Stimulated activated naive CD8-positive, alpha-beta T cell treated with anti-CD3 and anti-CD28 coated beads, Interleukin-15, amount 100 ng/mL, for 72 hours (primary cell): ENCODE measurements around the gene ZMYND15.
A peak's percentile ranks its signal among the peaks of the same experiment; 100 is the strongest.

Experiments used
- ATAC-seq: fragments of 150-1000 bp; cut with Tn5 transposase; 2 replicates; pipeline ENCODE4 v1.10.0; 2021; ENCODE audit warnings: mild to moderate bottlenecking, moderate library complexity
- DNase-seq, 2 donors: peaks; one replicate each; pipeline ENCODE4 v3.0.0; 2021 to 2022
- H3K27ac Mint-ChIP-seq, 2 donors: one replicate each; pipeline ENCODE4 v1.8.0; 2022; ENCODE audit warnings: mild to moderate bottlenecking in 2 of 2, mixed read lengths in 2 of 2, moderate library complexity in 2 of 2
- H3K27me3 Mint-ChIP-seq: one replicate; pipeline ENCODE4 v1.8.0; 2022; ENCODE audit warnings: mixed read lengths
- H3K4me1 Mint-ChIP-seq: one replicate; pipeline ENCODE4 v1.8.0; 2022; ENCODE audit warnings: mild to moderate bottlenecking, mixed read lengths
- H3K4me3 Mint-ChIP-seq, 2 donors: one replicate each; pipeline ENCODE4 v1.8.0; 2022; ENCODE audit warnings: mild to moderate bottlenecking in 2 of 2, mixed read lengths in 2 of 2, moderate library complexity in 1 of 2
- H3K9me3 Mint-ChIP-seq, 2 donors: one replicate each; pipeline ENCODE4 v1.8.0; 2022; ENCODE audit warnings: mixed read lengths in 2 of 2

Gene ZMYND15

DNA sequence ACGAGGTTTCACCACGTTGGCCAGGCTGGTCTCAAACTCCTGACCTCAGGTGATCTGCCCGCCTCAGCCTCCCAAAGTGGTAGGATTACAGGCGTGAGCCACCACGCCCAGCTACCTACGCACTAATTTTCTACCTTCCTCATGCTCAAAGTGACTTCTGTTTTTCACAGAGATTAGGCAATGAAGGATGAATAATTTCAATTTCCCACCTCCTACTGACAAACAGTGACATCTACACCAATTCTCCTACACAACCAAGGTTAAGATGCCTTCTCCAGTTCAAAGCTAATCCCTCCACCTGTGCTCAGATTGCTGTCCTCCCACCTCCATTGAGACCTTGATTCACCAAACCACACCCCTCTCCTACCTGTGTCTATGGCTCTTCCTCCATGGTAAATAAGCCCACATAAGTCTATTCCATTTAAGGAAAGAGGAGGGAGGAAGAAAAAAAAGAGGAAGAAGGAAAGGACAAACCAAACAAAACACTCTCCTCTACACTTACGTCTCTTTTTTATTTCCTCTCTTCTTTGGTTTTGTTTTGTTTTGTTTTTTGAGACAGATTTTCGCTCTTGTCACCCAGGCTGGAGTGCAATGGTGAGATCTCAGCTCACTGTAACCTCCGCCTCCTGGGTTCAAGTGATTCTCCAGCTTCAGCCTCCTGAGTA is 13.9 kb upstream of the ZMYND15 start:
- DNase-seq, result no peak
- Mint-ChIP-seq H3K27ac (peak overlapping the region in 1 of 2 donors; percentile 19), H3K27me3 (no peaks in the 10 kb centered on the region), H3K9me3 (no peaks in the 10 kb centered on the region), H3K4me1 (peaks cover 37% of the 10 kb centered on the region), H3K4me3 (no peak overlapping the region)
- ATAC-seq, result no peak

DNA sequence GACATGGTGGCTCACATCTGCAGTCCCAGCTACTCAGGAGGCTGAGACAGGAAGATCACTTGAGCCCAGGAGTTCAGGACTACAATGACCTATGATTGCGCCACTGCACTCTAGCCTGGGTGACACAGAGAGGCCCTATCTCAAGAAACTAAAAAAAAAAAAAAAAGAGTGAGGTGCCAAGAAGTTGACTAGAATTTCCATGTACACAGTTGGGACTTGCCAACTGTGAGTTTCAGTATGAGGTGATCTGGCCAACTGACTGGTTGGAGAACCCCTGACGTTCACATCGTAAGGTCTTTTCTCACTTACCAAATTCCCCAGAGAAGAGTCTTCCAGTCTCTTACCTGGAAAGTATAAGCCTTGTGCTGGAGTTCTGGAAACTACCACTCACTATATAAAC is 11.5 kb upstream of the ZMYND15 start:
- H3K27ac Mint-ChIP-seq, result peak overlapping the region in 1 of 2 donors; percentile 80
- peak in 1 of 2 donors; percentile 57 for DNase-seq
- H3K4me3 Mint-ChIP-seq, result peak overlapping the region; percentile 37 to 85
- peak; percentile 71 for ATAC-seq
- H3K9me3 Mint-ChIP-seq, result no peaks in the 10 kb centered on the region
- no peaks in the 10 kb centered on the region for H3K27me3 Mint-ChIP-seq
- H3K4me1 Mint-ChIP-seq, result peaks cover 45% of the 10 kb centered on the region

DNA sequence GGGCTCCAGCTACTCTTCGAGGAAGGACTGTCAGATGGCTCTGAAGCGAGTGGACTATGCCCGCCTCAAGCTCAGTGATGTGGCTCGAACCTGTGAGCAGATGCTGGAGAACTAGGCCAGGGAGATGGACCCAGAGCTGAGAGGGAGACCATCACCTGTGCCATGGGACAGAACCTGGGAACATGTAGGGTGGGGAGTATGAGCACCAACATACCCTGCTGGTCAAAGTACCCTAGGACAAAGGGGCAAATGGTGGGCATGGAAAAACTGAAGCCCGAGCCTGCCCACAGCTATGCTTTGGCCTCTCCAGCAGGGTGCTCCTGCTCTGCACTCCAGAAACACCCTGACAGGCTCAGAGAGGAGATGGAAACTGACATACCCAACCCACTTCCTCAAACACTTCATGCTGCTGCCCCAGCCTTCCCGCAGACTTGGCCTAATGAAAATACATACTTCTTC is 6.5 kb upstream of the ZMYND15 start:
- Mint-ChIP-seq H3K27ac (peak overlapping the region in 1 of 2 donors; percentile 77), H3K9me3 (no peaks in the 10 kb centered on the region), H3K4me3 (peak overlapping the region; percentile 10 to 58), H3K4me1 (peaks cover 48% of the 10 kb centered on the region), H3K27me3 (peaks cover 1% of the 10 kb centered on the region)
- ATAC-seq (no peak), DNase-seq (no peak)

DNA sequence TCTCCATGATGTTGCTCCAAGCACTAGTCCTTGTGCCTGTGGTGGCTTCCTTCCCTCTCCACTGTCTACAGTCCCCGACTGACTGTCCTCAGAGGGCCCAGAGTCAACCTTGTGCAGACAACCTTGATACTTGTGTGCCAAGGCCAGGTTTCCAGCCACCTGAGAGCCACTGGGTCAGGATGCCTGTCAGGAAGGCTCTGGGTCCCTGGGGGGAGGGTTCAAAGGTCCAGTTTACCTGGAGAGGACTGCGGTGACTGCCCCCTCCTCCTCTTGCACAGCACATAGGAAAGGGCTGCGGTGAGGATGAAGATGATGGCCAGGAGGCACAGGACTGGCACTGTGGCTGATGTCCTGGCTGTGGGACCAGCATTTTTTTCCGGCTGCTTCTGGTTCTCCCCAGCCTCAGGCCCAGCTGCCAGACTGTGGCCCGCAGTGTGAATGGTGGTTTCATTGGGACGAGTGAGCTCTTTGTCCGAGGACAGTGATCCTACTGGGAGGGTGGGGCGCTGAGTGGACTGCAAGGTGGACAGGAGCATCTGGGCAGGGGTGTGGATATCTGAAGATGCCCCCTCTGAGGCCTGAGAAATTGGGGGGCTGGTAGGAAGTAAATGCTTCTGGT is 4.7 kb upstream of the ZMYND15 start:
- Mint-ChIP-seq H3K9me3 (no peaks in the 10 kb centered on the region), H3K27me3 (peaks cover 14% of the 10 kb centered on the region), H3K4me1 (peaks cover 47% of the 10 kb centered on the region), H3K27ac (peak overlapping the region in 1 of 2 donors; percentile 55), H3K4me3 (no peak overlapping the region)
- no peak for ATAC-seq
- DNase-seq, result no peak

DNA sequence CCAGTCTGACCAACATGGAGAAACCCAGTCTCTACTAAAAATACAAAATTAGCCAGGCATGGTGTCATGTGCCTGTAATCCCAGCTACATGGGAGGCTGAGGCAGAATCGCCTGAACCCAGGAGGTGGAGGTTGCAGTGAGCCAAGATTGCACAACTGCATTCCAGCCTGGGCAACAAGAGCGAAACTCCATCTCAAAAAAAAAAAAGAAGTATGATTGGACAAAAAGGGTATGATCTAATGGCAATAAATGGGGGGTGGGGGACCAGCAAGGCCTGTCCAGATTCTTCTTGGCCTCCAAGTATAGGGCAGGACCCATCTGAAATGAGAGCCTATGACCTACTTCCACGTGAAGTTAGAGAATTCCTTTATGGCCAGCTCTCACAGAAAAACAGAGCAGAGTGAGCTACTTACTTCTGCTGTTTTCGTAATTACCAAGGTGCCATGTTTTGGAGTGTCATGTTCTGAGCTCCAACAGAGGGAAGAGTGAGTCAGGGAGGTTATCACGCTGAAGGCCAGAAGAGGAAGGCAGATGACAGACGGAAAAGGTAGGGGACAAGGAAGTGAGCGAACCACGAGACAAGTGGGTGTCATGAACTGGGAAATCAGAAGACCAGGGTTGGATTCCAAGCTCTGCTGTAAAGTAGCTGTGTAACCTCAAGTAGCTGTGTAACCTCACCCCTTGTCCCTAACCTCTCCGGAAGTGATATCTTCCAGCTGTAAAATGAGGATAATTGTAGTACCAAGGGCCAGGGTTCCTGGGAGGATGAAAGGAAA is 3.6 kb upstream of the ZMYND15 start:
- H3K27ac Mint-ChIP-seq, result no peak overlapping the region
- ATAC-seq (no peak), DNase-seq (no peak)
- H3K4me3 Mint-ChIP-seq, result no peak overlapping the region
- no peaks in the 10 kb centered on the region for H3K9me3 Mint-ChIP-seq
- peaks cover 46% of the 10 kb centered on the region for H3K4me1 Mint-ChIP-seq
- H3K27me3 Mint-ChIP-seq, result peaks cover 25% of the 10 kb centered on the region

DNA sequence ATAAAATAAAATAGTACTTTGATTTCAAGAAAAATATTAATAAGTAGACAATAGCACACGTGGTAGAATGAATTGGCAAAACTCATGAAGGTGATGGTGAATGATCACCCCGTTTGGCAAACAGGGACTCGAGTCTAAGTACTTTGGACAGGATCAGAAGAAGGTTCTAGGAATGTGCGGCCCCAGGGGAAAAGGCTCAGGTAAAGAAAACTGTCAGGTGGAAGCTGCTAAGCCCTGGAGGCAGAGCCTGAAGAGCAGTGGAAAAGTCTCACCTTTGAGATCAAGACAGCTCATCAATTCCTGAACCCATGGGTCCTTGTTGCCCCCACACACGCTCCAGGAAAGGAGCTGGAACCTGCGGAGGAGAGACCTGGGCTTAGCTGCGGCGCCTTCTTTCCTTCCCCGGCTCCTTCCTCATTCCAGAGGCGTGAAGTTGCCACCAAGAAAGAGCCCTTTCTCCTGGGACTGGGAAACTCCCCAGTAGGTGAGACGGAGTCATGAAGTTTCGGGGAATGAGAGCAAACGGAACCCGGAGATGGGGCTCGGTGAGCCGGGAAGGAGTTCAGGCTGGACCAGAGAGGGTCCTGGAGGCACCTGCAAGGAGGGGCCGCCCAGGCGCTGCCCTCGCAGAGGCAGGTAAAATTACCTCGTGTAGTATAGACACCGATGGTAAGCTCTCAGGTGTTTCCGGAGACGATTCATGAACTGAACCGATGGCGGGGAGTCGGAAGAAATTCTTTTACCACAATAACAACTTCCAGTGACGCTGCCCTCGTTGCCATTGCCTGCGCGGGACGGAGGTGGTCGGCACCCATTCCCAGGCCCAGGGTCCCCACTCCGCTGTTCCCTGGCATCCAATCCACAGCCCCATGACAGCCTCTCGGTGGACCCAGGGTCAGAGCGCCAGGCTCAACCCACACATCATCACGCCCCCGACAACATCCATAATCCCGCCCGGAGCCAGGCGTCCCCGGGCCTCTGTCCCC is 1.2 kb upstream of the ZMYND15 start:
- H3K4me1 Mint-ChIP-seq, result peaks cover 32% of the 10 kb centered on the region
- peak; percentile 10 for ATAC-seq
- no peak for DNase-seq
- H3K27ac Mint-ChIP-seq, result peak overlapping the region; percentile 64 to 78
- H3K9me3 Mint-ChIP-seq, result no peaks in the 10 kb centered on the region
- peak overlapping the region; percentile 86 to 88 for H3K4me3 Mint-ChIP-seq
- H3K27me3 Mint-ChIP-seq, result peaks cover 41% of the 10 kb centered on the region

DNA sequence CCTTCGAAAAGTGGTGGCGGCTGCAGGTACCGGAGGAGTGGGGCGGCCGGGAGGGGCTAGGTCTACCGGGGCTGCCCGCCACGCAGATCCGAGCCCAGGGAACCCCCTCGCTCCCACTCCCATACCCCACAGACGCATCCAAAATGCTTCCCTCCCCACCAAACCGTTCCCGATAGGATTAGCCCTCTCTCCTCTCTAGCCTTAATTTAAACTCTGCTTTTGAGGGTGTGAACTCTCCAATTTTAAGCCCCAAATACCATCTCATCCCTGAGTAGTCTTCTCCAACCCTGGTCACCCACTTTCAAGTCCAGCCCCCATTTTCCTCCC is 355 bp downstream of the ZMYND15 start:
- no peaks in the 10 kb centered on the region for H3K9me3 Mint-ChIP-seq
- peaks cover 57% of the 10 kb centered on the region for H3K27me3 Mint-ChIP-seq
- H3K4me1 Mint-ChIP-seq, result peaks cover 30% of the 10 kb centered on the region
- H3K27ac Mint-ChIP-seq, result peak overlapping the region in 1 of 2 donors; percentile 29
- H3K4me3 Mint-ChIP-seq, result peak overlapping the region; percentile 63 to 84
- no peak for ATAC-seq
- DNase-seq, result no peak

DNA sequence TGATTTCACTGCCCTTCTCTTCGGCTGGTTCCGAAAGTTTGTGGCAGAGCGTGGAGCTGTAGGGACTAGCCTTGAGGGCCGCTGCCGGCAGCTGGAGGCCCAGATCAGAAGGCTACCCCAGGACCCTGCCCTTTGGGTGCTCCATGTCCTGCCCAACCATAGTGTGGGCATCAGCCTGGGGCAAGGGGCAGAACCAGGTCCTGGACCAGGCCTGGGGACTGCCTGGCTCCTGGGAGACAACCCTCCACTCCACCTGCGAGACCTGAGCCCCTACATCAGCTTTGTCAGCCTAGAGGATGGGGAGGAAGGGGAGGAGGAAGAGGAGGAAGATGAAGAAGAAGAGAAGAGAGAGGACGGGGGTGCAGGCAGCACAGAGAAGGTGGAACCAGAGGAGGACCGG is 951 bp downstream of the ZMYND15 start:
- Mint-ChIP-seq H3K27ac (peak overlapping the region in 1 of 2 donors; percentile 29), H3K4me3 (peak overlapping the region; percentile 63 to 84), H3K4me1 (peaks cover 36% of the 10 kb centered on the region), H3K27me3 (peaks cover 63% of the 10 kb centered on the region), H3K9me3 (no peaks in the 10 kb centered on the region)
- DNase-seq, result no peak
- ATAC-seq, result no peak

DNA sequence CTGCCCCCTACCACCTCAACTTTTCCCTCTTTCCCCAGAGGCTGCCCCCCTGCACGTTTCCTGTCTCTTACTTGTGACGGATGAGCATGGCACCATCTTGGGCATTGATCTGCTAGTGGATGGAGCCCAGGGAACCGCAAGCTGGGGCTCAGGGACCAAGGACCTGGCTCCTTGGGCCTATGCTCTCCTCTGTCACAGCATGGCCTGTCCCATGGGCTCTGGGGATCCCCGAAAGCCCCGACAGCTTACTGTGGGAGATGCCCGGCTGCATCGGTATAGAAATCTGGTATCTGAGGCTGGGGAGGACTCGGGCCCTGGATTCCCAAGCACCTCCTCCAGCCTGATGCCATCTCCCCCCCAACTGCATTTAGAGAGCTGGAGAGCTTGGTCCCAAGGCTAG is 1.9 kb downstream of the ZMYND15 start:
- peaks cover 64% of the 10 kb centered on the region for H3K27me3 Mint-ChIP-seq
- ATAC-seq, result no peak
- H3K27ac Mint-ChIP-seq, result no peak overlapping the region
- H3K4me3 Mint-ChIP-seq, result no peak overlapping the region
- no peak for DNase-seq
- H3K4me1 Mint-ChIP-seq, result peaks cover 29% of the 10 kb centered on the region
- no peaks in the 10 kb centered on the region for H3K9me3 Mint-ChIP-seq

DNA sequence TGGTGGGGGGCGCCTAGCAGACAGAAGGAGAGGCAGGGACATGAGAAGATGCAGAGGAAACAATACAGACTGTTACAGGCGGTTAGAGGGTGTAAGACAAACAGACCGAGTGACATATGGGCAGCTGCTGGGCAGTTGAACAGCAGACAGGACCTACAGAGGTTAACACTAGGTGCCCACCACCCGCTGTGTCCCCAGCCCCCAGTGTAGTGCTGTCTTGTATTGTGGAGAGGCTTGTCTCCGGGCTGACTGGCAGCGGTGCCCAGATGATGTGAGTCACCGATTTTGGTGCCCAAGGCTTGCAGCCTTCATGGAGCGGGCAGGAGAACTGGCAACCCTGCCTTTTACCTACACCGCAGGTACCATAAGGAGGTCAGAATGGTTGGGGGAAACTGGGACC is 2.5 kb downstream of the ZMYND15 start:
- no peak overlapping the region for H3K4me3 Mint-ChIP-seq
- ATAC-seq (no peak), DNase-seq (no peak)
- peaks cover 64% of the 10 kb centered on the region for H3K27me3 Mint-ChIP-seq
- peaks cover 29% of the 10 kb centered on the region for H3K4me1 Mint-ChIP-seq
- H3K9me3 Mint-ChIP-seq, result no peaks in the 10 kb centered on the region
- no peak overlapping the region for H3K27ac Mint-ChIP-seq

DNA sequence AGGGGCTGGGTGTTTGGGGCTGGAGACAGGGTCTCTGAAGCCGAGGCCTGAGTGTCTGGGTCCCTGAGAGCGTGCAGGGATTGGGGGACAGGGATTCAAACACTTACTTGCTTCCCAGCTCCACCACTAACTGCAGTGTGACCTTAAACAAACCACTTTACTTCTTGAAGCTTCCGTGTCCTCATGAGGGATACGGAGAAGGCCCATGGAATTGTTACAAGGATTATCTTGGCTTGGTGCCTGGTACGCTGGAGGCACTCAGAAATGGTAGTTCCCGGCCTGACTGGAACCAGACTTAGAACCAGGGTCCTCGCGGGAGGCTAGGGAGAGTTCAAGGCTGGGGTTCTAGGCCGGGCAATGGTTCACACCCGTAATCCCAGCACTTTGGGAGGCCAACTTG is 3.0 kb downstream of the ZMYND15 start:
- no peak for DNase-seq
- no peak overlapping the region for H3K27ac Mint-ChIP-seq

DNA sequence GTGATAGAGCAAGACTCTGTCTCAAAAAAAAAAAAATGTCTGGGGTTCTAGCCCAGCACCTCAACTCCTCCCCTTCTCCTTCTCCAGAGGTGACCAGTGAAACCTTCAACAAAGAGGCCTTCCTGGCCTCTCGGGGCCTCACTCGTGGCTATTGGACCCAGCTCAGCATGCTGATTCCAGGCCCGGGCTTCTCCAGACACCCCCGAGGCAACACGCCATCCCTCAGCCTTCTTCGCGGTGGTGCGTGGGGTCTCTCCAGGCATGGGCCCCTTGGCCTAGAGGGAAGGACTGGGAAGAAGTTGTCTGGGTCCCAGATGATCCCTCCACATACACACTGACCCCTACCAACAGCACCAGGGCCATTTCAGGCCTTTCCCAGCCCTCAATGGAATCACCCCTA is 3.6 kb downstream of the ZMYND15 start:
- DNase-seq (no peak), ATAC-seq (no peak)
- no peak overlapping the region for H3K27ac Mint-ChIP-seq
- peaks cover 62% of the 10 kb centered on the region for H3K27me3 Mint-ChIP-seq
- peaks cover 35% of the 10 kb centered on the region for H3K4me1 Mint-ChIP-seq
- no peaks in the 10 kb centered on the region for H3K9me3 Mint-ChIP-seq
- no peak overlapping the region for H3K4me3 Mint-ChIP-seq

More for the DNA sequence above, 3.0 kb downstream of the ZMYND15 start:
- no peak for ATAC-seq
- H3K4me3 Mint-ChIP-seq, result no peak overlapping the region
- H3K9me3 Mint-ChIP-seq, result no peaks in the 10 kb centered on the region
- peaks cover 64% of the 10 kb centered on the region for H3K27me3 Mint-ChIP-seq
- H3K4me1 Mint-ChIP-seq, result peaks cover 32% of the 10 kb centered on the region

DNA sequence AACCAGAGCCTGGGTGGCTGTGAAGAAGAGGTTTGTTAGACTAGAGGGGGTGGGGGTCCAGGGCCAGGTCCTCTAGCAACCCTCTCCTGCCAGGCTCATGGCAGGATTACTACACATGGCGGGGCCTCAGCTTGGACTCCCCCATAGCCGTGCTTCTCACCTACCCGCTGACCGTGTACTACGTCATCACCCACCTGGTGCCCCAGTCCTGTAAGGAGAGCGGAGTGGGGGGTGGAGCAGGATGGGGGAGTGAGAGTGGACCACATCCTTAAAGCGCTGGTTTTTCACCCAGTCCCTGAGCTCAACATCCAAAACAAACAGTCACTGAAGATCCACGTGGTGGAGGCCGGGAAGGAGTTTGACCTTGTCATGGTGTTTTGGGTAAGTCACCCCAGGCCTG is 4.3 kb downstream of the ZMYND15 start:
- Mint-ChIP-seq H3K4me1 (peaks cover 35% of the 10 kb centered on the region), H3K4me3 (no peak overlapping the region), H3K27ac (no peak overlapping the region), H3K9me3 (no peaks in the 10 kb centered on the region), H3K27me3 (peaks cover 55% of the 10 kb centered on the region)
- ATAC-seq, result no peak
- DNase-seq, result no peak

DNA sequence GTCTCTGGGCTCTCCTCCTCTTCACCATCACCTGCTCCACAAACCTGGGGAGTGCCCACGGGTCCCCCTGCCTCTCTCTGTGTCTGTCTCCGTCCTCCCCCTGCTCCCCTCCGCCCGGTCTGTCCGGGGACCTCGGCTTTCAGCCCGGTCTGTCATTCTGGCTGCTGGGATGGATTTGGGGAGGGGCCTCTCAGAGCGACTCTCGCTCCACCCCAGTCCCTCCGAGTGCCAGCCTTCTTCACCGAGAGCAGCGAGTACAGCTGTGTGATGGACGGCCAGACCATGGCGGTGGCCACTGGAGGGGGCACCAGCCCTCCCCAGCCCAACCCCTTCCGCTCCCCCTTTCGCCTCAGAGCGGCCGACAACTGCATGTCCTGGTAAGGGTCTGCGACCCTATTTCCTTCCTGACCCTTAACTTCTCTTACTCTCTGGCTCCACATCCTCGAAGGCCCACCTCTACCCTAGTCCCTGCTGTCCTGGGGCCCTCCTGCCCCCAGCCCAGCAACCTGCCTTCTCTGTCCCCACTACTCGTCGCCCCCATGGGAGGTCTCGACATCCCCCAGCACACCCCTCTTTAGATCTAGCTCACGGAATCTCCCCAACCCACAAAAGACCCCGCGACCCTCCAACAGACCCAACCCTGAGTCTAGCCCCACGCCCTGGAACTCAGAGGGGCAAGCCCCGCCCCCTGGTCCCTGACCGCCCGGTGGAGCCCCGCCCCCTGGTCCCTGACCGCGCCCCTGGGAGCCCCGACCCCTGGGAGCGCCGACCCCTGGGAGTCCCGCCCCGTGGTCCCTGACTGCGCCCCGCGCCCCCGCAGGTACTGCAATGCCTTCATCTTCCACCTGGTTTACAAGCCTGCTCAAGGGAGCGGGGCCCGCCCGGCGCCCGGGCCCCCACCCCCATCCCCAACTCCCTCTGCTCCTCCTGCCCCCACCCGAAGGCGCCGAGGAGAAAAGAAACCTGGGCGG is 5.7 kb downstream of the ZMYND15 start:
- Mint-ChIP-seq H3K27me3 (peaks cover 47% of the 10 kb centered on the region), H3K4me3 (no peak overlapping the region), H3K27ac (peak overlapping the region in 1 of 2 donors; percentile 86), H3K4me1 (peaks cover 27% of the 10 kb centered on the region), H3K9me3 (no peaks in the 10 kb centered on the region)
- peak; percentile 54 for ATAC-seq
- no peak for DNase-seq
